K562 (cell line): ENCODE results near the gene LAMA4. TPM values are rescaled to one million over a fixed set of nuclear protein-coding genes. Genes with fewer than 3 reads are reported as not detected.

Source experiments
- ATAC-seq: fragments of 200-7000 bp; cut with Tn5 transposase; 3 replicates; pipeline ENCODE4 v1.9.1; 2020; ENCODE audit warnings: moderate library complexity
- BruUV-seq: library from RNA; stranded (reverse); fragments of 400-500 nt; replicated peaks from 2 replicates; lab custom pipeline; 2021; lab: Mats Ljungman, UMichigan
- CTCF ChIA-PET: fragments of 300-600 bp; formaldehyde crosslinking; extraction: SDS; loops from one replicate; lab custom pipeline; 2021; ENCODE audit warnings: low intra/inter-chr PET ratio; lab: Yijun Ruan, JAX
- POLR2A ChIA-PET: fragments of 300-600, 350-650 bp; sonication (Branson Sonifier 250); formaldehyde crosslinking; extraction: SDS; loops from one replicate; lab custom pipeline; 2021; ENCODE audit warnings: antibody characterized with exemption, inconsistent platforms; lab: Yijun Ruan, JAX
- DNase-seq, 4 experiments: peaks; one replicate each; pipeline versions ENCODE4 v3.0.0 to v3.0.0-alpha.2; 2011 to 2018; ENCODE audit warnings: low spot score in 3 of 4, mixed read lengths in 3 of 4; ENCODE audit errors: extremely low read depth in 1 of 4
- FAIRE-seq: peaks from 2 replicates; lab custom pipeline; 2011; peaks lifted over from hg19 to GRCh38; lab: Jason Lieb, UNC
- H2AFZ ChIP-seq: 2 replicates; pipeline ENCODE4 v1.6.0; 2011; ENCODE audit warnings: low read depth, low read length, control low read depth, inconsistent platforms
- H3K27ac ChIP-seq: fragments of 200-600 bp; 3 replicates; pipeline ENCODE4 v1.8.0; 2011; ENCODE audit warnings: low read depth, mild to moderate bottlenecking, control low read depth, inconsistent platforms, low read length, moderate library complexity, mixed read lengths; ENCODE audit errors: extremely low read depth
- H3K27me3 ChIP-seq, 2 experiments: fragments of 300-600 bp in 1 of 2; 2 replicates in 1 of 2; 3 replicates in 1 of 2; pipeline versions ENCODE4 v1.6.0 to v1.8.0; 2011; ENCODE audit warnings: inconsistent platforms in 2 of 2, low read length in 2 of 2, mild to moderate bottlenecking in 1 of 2, mixed read lengths in 1 of 2, moderate library complexity in 1 of 2; ENCODE audit not compliant: control insufficient read depth in 2 of 2, insufficient read depth in 2 of 2
- H3K36me3 ChIP-seq: fragments of 300-600 bp; 3 replicates; pipeline ENCODE4 v1.8.0; 2011; ENCODE audit warnings: mild to moderate bottlenecking, low read length, inconsistent platforms; ENCODE audit not compliant: control insufficient read depth, insufficient read depth
- H3K4me1 ChIP-seq, 2 experiments: fragments of 200-600 bp in 1 of 2; replicated peaks in 1 of 2; 2 replicates in 1 of 2; 3 replicates in 1 of 2; pipeline versions ENCODE4 v1.5.1 to v1.8.0; 2011; ENCODE audit warnings: inconsistent platforms in 2 of 2, low read length in 2 of 2, mild to moderate bottlenecking in 1 of 2, mixed read lengths in 1 of 2, moderate library complexity in 1 of 2; ENCODE audit not compliant: control insufficient read depth in 2 of 2, insufficient read depth in 2 of 2
- H3K4me2 ChIP-seq: 2 replicates; pipeline ENCODE4 v1.6.1; 2011; ENCODE audit warnings: low read length, control low read depth, inconsistent platforms, mixed read lengths; ENCODE audit not compliant: insufficient read depth
- H3K4me3 ChIP-seq: fragments of 200-600 bp; sonication (generic), shearing (Covaris generic); 2 replicates; pipeline ENCODE4 v1.5.1; 2016; ENCODE audit warnings: control low read depth, inconsistent platforms
- H3K79me2 ChIP-seq: fragments of 200-600 bp; 3 replicates; pipeline ENCODE4 v1.8.0; 2011; ENCODE audit warnings: low read length, inconsistent platforms; ENCODE audit not compliant: control insufficient read depth, insufficient read depth
- H3K9ac ChIP-seq, 2 experiments: 2 replicates each; pipeline versions ENCODE4 v1.6.0 to v1.6.1; 2011; ENCODE audit warnings: low read depth in 2 of 2, low read length in 2 of 2, control low read depth in 1 of 2, inconsistent platforms in 1 of 2, mild to moderate bottlenecking in 1 of 2, mixed read lengths in 1 of 2; ENCODE audit not compliant: insufficient read depth in 1 of 2
- H3K9me1 ChIP-seq: one replicate; pipeline ENCODE4 v1.6.0; 2011; ENCODE audit warnings: inconsistent platforms, mild to moderate bottlenecking, low read length, moderate library complexity; ENCODE audit not compliant: control insufficient read depth, insufficient read depth
- H3K9me3 ChIP-seq: replicated peaks from 2 replicates; pipeline ENCODE4 v1.5.1; 2011; ENCODE audit warnings: low read depth, low read length, inconsistent platforms; ENCODE audit not compliant: control insufficient read depth, insufficient read depth
- H4K20me1 ChIP-seq: replicated peaks from 2 replicates; pipeline ENCODE4 v1.6.1; 2011; ENCODE audit warnings: low read length, inconsistent platforms, mixed read lengths; ENCODE audit not compliant: control insufficient read depth, insufficient read depth
- CHD1 ChIP-seq: fragments of 200-600 bp; sonication (generic); IDR thresholded peaks from one replicate; pipeline ENCODE4 v1.6.1; 2012; ENCODE audit warnings: mild to moderate bottlenecking, moderate library complexity, low read length, inconsistent platforms
- FOXA3 ChIP-seq, 2 experiments: fragments of 450-650 bp in 1 of 2; sonication (generic) in 1 of 2; formaldehyde crosslinking; IDR thresholded peaks in 1 of 2; conservative IDR thresholded peaks in 1 of 2; 2 replicates each; pipeline versions ENCODE4 v1.4.0 to v1.8.0; 2020 to 2022; ENCODE audit warnings: mild to moderate bottlenecking in 2 of 2, missing genetic modification reagents in 1 of 2
- KAT8 ChIP-seq: fragments of 450-650 bp; IDR thresholded peaks from 2 replicates; pipeline ENCODE4 v1.6.1; 2016; ENCODE audit warnings: low read depth, mild to moderate bottlenecking
- KDM4B ChIP-seq, 2 experiments: fragments of 450-650 bp in 1 of 2; sonication (generic) in 1 of 2; IDR thresholded peaks; 2 replicates each; pipeline ENCODE4 v1.6.1; 2016 to 2017; ENCODE audit warnings: borderline replicate concordance in 2 of 2, antibody characterized with exemption in 1 of 2, low read depth in 1 of 2, mild to moderate bottlenecking in 1 of 2
- NR3C1 ChIP-seq: sonication (generic); formaldehyde crosslinking; IDR thresholded peaks from 2 replicates; pipeline ENCODE4 v1.8.1; 2022; ENCODE audit warnings: missing genetic modification reagents
- WGBS: fragments of 100-300 bp; shearing (Covaris generic); methylation state at CpG from one replicate; pipeline ENCODE4 v1.1.6; 2016; ENCODE audit warnings: low coverage, mixed read lengths; ENCODE audit not compliant: insufficient coverage; ENCODE audit errors: missing lambda C conversion rate; 5-methylcytosine and 5-hydroxymethylcytosine counted together
- in situ Hi-C: fragments of 300-500 bp; cut with MboI; formaldehyde crosslinking; loops from 4 replicates; pipeline ENCODE4 v1.15.0; 2018; ENCODE audit warnings: inconsistent platforms, mixed read lengths
- intact Hi-C: fragments of 100-400 bp; cut with micrococcal nuclease; formaldehyde crosslinking; loops from 2 replicates; pipeline ENCODE4 v1.14.2; 2022
- polyA plus RNA-seq, 8 experiments: library from polyadenylated mRNA; depleted of rRNA in 4 of 8; stranded (reverse) in 5 of 8; unstranded in 3 of 8; fragments of >200 nt; fragmentation: Nextera tagmentation in 2 of 8; fragmentation: Illumina TruSeq in 1 of 8; extraction: Ambion mirVana in 2 of 8; extraction: Trizol in 1 of 8; gene quantifications; 2 replicates each; pipeline versions ENCODE4 v1.2.1 to v1.2.3, GENCODE V29; 2011 to 2014; ENCODE audit warnings: inconsistent platforms in 1 of 8, missing spikeins in 1 of 8
- total RNA-seq, 7 experiments: library from RNA; depleted of rRNA in 6 of 7; stranded (reverse); fragments of >200 nt in 6 of 7; fragmentation: Illumina TruSeq in 2 of 7; extraction: Trizol in 2 of 7; gene quantifications; 2 replicates each; pipeline versions ENCODE4 v1.2.1 to v1.2.3, GENCODE V29; 2011 to 2021; ENCODE audit warnings: low replicate concordance in 1 of 7
- TF ChIP-seq, protein P1 (sequence below): fragments of 250-450 bp; sonication (Bioruptor Pico); IDR thresholded peaks from 2 replicates; pipeline ENCODE4 v1.4.0; 2020; ENCODE audit warnings: mild to moderate bottlenecking, moderate library complexity

Gene LAMA4
- total and polyA plus RNA-seq, 9 of the 15 experiments (the other 6 are each of a cell fraction or from before 2014, with no cell fraction given): 0.05 to 2.9 (median 0.51) TPM

DNA sequence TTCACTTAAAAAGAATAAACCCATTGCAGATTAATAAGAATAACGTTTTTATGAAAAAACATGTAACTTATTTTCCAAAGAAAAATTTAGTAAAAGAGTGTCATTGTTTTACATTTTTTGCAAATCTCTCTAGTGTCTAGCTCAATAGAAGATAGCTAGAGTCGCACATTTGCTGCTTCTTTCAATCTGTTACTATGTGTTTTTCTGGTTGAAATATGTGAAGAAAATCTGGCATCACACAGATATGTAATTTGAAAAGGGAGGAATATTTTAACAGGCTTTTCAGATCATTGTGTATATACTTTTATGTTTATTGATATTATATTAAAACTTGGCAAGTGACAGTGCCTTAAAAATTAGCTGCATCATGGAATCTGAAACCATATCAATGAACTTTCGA lies 191.4 kb downstream of the LAMA4 start:
- intact Hi-C loops: no loop called here
- no peak overlapping the region for H3K9ac ChIP-seq
- H3K9me3 ChIP-seq: no peaks in the 10 kb centered on the region
- POLR2A ChIA-PET: no interaction called here
- BruUV-seq: no TSS peak
- TF ChIP-seq FOXA3 (CRISPR knock-in tag; conservative IDR thresholded peaks at IDR 0.05 in 1 of 2, IDR thresholded peaks at IDR 0.05 in 1 of 2) (no peak), NR3C1 (CRISPR knock-in tag) (no peak), KDM4B (IDR thresholded peaks at IDR 0.05; ENCODE audit: borderline replicate concordance in 2 of 2, low read depth in 1 of 2) (no peak), KAT8 (no peak), CHD1 (no peak)
- TF ChIP-seq, protein P1, sequence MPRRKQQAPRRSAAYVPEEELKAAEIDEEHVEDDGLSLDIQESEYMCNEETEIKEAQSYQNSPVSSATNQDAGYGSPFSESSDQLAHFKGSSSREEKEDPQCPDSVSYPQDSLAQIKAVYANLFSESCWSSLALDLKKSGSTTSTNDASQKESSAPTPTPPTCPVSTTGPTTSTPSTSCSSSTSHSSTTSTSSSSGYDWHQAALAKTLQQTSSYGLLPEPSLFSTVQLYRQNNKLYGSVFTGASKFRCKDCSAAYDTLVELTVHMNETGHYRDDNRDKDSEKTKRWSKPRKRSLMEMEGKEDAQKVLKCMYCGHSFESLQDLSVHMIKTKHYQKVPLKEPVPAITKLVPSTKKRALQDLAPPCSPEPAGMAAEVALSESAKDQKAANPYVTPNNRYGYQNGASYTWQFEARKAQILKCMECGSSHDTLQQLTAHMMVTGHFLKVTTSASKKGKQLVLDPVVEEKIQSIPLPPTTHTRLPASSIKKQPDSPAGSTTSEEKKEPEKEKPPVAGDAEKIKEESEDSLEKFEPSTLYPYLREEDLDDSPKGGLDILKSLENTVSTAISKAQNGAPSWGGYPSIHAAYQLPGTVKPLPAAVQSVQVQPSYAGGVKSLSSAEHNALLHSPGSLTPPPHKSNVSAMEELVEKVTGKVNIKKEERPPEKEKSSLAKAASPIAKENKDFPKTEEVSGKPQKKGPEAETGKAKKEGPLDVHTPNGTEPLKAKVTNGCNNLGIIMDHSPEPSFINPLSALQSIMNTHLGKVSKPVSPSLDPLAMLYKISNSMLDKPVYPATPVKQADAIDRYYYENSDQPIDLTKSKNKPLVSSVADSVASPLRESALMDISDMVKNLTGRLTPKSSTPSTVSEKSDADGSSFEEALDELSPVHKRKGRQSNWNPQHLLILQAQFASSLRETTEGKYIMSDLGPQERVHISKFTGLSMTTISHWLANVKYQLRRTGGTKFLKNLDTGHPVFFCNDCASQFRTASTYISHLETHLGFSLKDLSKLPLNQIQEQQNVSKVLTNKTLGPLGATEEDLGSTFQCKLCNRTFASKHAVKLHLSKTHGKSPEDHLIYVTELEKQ (CRISPR knock-in tag): no peak
- no peak overlapping the region for H3K4me2 ChIP-seq
- ATAC-seq: no peak
- 0% methylated on average over 3 of the region's 3 CpGs for WGBS
- DNase-seq: no peak
- in situ Hi-C loops: no loop called here
- no peak overlapping the region for H3K4me3 ChIP-seq
- CTCF ChIA-PET: no interaction called here
- no peak overlapping the region for H2AFZ ChIP-seq
- H3K79me2 ChIP-seq: no peaks in the 10 kb centered on the region
- FAIRE-seq: no peak
- H3K9me1 ChIP-seq: no peaks in the 10 kb centered on the region
- no peaks in the 10 kb centered on the region for H4K20me1 ChIP-seq
- H3K27me3 ChIP-seq: peaks cover 0 to 4% of the 10 kb centered on the region in 2 experiments; a peak in 3 of 5 replicates
- no peaks in the 10 kb centered on the region for H3K4me1 ChIP-seq
- no peaks in the 10 kb centered on the region for H3K36me3 ChIP-seq
- no peak overlapping the region for H3K27ac ChIP-seq
